NOMO-1 treated with dmso at 0.1 percent for 144 hours (cell line): ENCODE results near the gene KCNJ15.

ENCODE experiments used
- DNase-seq: peaks from one replicate; lab custom pipeline; 2025; ENCODE audit not compliant: unreplicated experiment; lab: John Stamatoyannopoulos, UW

KCNJ15 gene

GRCh38 chr21:38297194-38297631, 40.4 kb downstream of the KCNJ15 start:
- peak; percentile 29 for DNase-seq

GRCh38 chr21:38297871-38298270, 41.1 kb downstream of the KCNJ15 start:
- DNase-seq: no peak

GRCh38 chr21:38298832-38299231, 42.0 kb downstream of the KCNJ15 start:
- DNase-seq: no peak

- no peak for DNase-seq
Observed at GRCh38 chr21:38299671-38300070, 42.9 kb downstream of the KCNJ15 start.

- DNase-seq: no peak
Observed at GRCh38 chr21:38300141-38300578, 43.4 kb downstream of the KCNJ15 start.

- DNase-seq: no peak
Observed at GRCh38 chr21:38301321-38302214, 44.8 kb downstream of the KCNJ15 start.

GRCh38 chr21:38303300-38303699, 46.5 kb downstream of the KCNJ15 start:
- no peak for DNase-seq

- DNase-seq: peak; percentile 14
Observed at GRCh38 chr21:38306433-38307141, 49.8 kb downstream of the KCNJ15 start.

- DNase-seq: no peak
Observed at GRCh38 chr21:38307771-38308531, 51.2 kb downstream of the KCNJ15 start.

GRCh38 chr21:38308532-38309119, 51.8 kb downstream of the KCNJ15 start:
- DNase-seq: no peak

GRCh38 chr21:38310646-38311485, 54.1 kb downstream of the KCNJ15 start:
- peak; percentile 68 for DNase-seq

GRCh38 chr21:38311765-38312164, 55.0 kb downstream of the KCNJ15 start:
- DNase-seq: no peak

- DNase-seq: no peak
Observed at GRCh38 chr21:38312822-38313221, 56.0 kb downstream of the KCNJ15 start.

- DNase-seq: no peak
Observed at GRCh38 chr21:38314558-38314957, 57.8 kb downstream of the KCNJ15 start.

- DNase-seq: no peak
Observed at GRCh38 chr21:38315122-38315521, 58.3 kb downstream of the KCNJ15 start.

- no peak for DNase-seq
Observed at GRCh38 chr21:38319781-38320180, 63.0 kb downstream of the KCNJ15 start.

- no peak for DNase-seq
Observed at GRCh38 chr21:38321568-38321967, 64.8 kb downstream of the KCNJ15 start.

- DNase-seq: no peak
Observed at GRCh38 chr21:38322311-38322950, 65.6 kb downstream of the KCNJ15 start.

GRCh38 chr21:38323721-38324531, 67.1 kb downstream of the KCNJ15 start:
- peak; percentile 71 for DNase-seq
